Activated CD4-positive, alpha-beta memory T cell treated with anti-CD3 and anti-CD28 coated beads for 36 hours (primary cell): Measurements from ENCODE around the gene MS4A4A. TPM values are rescaled to one million over a fixed set of nuclear protein-coding genes. Genes with fewer than 3 reads are reported as not detected.
"Not testable (repeated sequence)": the region's sequence is repeated elsewhere in the genome, so short reads cannot be mapped to it uniquely, and the experiment has no call there.

Experiments used
- CTCF ChIA-PET: fragments of 350-600 bp; sonication (Branson Sonifier 250); formaldehyde crosslinking; loops from one replicate; lab custom pipeline; 2021; ENCODE audit warnings: antibody characterized with exemption, inconsistent platforms; lab: Charles Lee
- POLR2A ChIA-PET: fragments of 350-600 bp; sonication (Branson Sonifier 250); formaldehyde crosslinking; loops from one replicate; lab custom pipeline; 2021; ENCODE audit warnings: antibody characterized with exemption; lab: Charles Lee
- DNase-seq: peaks from one replicate; pipeline ENCODE4 v3.0.0-alpha.2; 2020
- H3K27ac Mint-ChIP-seq: one replicate; pipeline ENCODE4 v1.8.0; 2021; ENCODE audit warnings: mixed read lengths
- H3K27me3 Mint-ChIP-seq: one replicate; pipeline ENCODE4 v1.8.0; 2021; ENCODE audit warnings: mixed read lengths
- H3K36me3 Mint-ChIP-seq: one replicate; pipeline ENCODE4 v1.8.0; 2021; ENCODE audit warnings: mixed read lengths
- H3K4me1 Mint-ChIP-seq: one replicate; pipeline ENCODE4 v1.8.0; 2021; ENCODE audit warnings: low read depth, mixed read lengths
- H3K4me3 Mint-ChIP-seq: one replicate; pipeline ENCODE4 v1.8.0; 2021; ENCODE audit warnings: mild to moderate bottlenecking, mixed read lengths
- H3K9me3 Mint-ChIP-seq: one replicate; pipeline ENCODE4 v1.8.0; 2021; ENCODE audit warnings: mixed read lengths
- intact Hi-C: fragments of 100-400 bp; cut with micrococcal nuclease; formaldehyde crosslinking; loops from one replicate; pipeline ENCODE4 v1.15.1; 2023
- total RNA-seq, 2 experiments: library from RNA; stranded (reverse); gene quantifications; one replicate each; pipeline ENCODE4 v1.2.3, GENCODE V29; 2021

The MS4A4A gene
- total RNA-seq, 2 experiments from 2014 or later: not detected

GRCh38 chr11:60264644-60265043 lies 15.8 kb upstream of the MS4A4A start:
- intact Hi-C loops: loop anchor here (1.0 to 5.0 kb wide), 3 partner anchors 43 to 223 kb away; no protein-coding TSS in a partner anchor
- no peak overlapping the region for H3K4me3 Mint-ChIP-seq
- no peaks in the 10 kb centered on the region for H3K4me1 Mint-ChIP-seq
- no peaks in the 10 kb centered on the region for H3K9me3 Mint-ChIP-seq
- CTCF ChIA-PET: interaction anchor here (0.7 to 3.1 kb wide), 10 partner anchors 11 to 355 kb away, joined by 3 to 17 read pairs (median 4); no protein-coding TSS in a partner anchor
- H3K36me3 Mint-ChIP-seq: no peaks in the 10 kb centered on the region
- no peak overlapping the region for H3K27ac Mint-ChIP-seq
- peaks cover 8% of the 10 kb centered on the region for H3K27me3 Mint-ChIP-seq
- no peak for DNase-seq
- POLR2A ChIA-PET: no interaction called here

DNA sequence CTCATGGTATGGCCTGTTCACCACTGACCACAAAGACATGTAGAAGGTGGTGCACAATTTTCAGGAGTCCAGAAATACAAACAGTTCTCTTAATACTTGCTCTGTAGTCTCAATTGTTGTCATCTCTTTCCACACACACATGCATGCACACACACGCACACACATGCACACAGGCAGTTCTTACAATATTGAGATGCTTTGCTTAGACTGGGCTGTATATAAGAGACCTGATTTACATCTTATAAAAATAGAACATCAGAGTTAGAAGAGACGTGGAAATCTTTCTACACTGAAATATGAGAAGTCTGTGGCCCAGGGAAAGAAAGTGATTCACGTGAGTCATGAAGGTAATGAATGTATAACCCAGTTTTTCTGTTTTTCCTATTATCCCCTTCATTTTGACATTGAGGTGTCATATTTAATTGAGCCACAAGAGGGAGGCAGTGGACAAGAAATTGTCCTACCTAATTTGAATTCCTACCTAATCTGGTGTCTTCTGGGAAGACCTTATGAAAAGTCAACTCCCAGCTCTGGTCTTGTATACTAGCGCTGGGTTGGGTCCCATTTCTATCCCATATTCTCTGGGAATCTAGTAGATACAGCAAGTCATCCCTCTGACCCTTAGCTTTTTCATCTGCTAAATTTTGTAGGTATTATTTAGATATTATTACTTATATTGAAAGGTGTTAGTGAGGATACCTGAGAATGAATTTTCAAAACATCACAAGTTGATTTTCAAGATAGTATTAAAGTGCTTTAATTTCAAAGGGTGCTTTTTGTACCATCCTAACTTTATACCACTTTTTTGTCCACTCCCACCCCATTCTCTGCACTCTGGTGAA lies 14.9 kb upstream of the MS4A4A start:
- Mint-ChIP-seq H3K27me3 (peaks cover 8% of the 10 kb centered on the region), H3K27ac (no peak overlapping the region), H3K4me3 (no peak overlapping the region), H3K9me3 (peaks cover 2% of the 10 kb centered on the region), H3K36me3 (no peaks in the 10 kb centered on the region), H3K4me1 (no peaks in the 10 kb centered on the region)
- ChIA-PET CTCF (interaction anchor here (0.6 to 3.1 kb wide), 18 partner anchors 8 to 354 kb away, joined by 3 to 17 read pairs (median 3); no protein-coding TSS in a partner anchor), POLR2A (no interaction called here)
- DNase-seq: no peak
- intact Hi-C loops: loop anchor here (1.0 to 5.0 kb wide), 4 partner anchors 42 to 353 kb away; no protein-coding TSS in a partner anchor

DNA sequence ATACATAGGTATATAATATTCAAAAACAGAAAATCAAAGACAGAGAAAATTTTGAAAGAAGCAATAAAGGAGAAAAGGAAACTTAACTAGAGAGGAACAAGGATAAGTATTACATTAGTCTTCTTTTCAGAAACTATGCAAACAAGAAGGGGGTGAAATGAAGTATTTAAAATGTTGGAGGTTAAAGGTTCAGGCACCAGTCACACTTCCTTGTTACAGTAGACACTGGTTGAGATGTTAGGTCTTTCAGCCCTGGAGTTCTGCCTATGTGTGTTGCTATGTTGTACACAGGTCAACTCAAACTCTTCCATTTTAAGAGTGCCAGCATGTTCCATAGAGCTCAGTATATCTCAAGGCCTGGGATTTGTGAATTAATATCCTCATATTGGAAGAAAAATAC lies 6.0 kb upstream of the MS4A4A start:
- H3K27me3 Mint-ChIP-seq: peaks cover 21% of the 10 kb centered on the region
- H3K27ac Mint-ChIP-seq: no peak overlapping the region
- H3K36me3 Mint-ChIP-seq: no peaks in the 10 kb centered on the region
- ChIA-PET CTCF (interaction anchor here (1.4 kb wide), 1 partner anchor 9 kb away, joined by 3 read pairs; no protein-coding TSS in a partner anchor), POLR2A (no interaction called here)
- no peaks in the 10 kb centered on the region for H3K4me1 Mint-ChIP-seq
- no peak overlapping the region for H3K4me3 Mint-ChIP-seq
- intact Hi-C loops: no loop called here
- no peak for DNase-seq
- peaks cover 2% of the 10 kb centered on the region for H3K9me3 Mint-ChIP-seq

DNA sequence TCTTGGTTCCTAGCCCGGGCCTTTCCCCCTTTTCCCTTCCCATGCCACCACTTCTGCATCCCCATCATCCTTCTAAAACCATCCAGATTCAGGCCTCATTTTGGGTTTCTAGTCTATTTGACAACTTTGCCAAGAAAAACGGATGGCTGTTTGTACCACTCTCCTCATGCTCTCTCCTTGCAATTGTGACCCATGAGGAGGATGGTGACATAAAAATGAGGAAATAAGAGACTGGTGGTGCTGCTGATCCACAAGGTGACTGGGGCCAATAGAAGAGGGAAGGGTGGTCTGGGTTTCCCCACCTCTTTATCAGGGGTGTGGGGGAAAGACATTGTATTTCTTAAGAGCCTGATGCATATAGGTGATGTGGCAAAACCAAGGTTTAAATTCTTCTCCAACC lies 1.0 kb downstream of the MS4A4A start:
- Mint-ChIP-seq H3K4me1 (no peaks in the 10 kb centered on the region), H3K36me3 (no peaks in the 10 kb centered on the region), H3K9me3 (no peaks in the 10 kb centered on the region), H3K4me3 (no peak overlapping the region), H3K27ac (no peak overlapping the region), H3K27me3 (peaks cover 17% of the 10 kb centered on the region)
- intact Hi-C loops: no loop called here
- DNase-seq: no peak
- POLR2A ChIA-PET: no interaction called here
- CTCF ChIA-PET: no interaction called here

- DNase-seq: no peak
- Mint-ChIP-seq H3K27ac (no peak overlapping the region), H3K4me1 (no peaks in the 10 kb centered on the region), H3K4me3 (no peak overlapping the region), H3K27me3 (peaks cover 17% of the 10 kb centered on the region), H3K36me3 (no peaks in the 10 kb centered on the region), H3K9me3 (no peaks in the 10 kb centered on the region)
- ChIA-PET CTCF (no interaction called here), POLR2A (no interaction called here)
- intact Hi-C loops: no loop called here
Measured at GRCh38 chr11:60282286-60282685, 1.8 kb downstream of the MS4A4A start.

DNA sequence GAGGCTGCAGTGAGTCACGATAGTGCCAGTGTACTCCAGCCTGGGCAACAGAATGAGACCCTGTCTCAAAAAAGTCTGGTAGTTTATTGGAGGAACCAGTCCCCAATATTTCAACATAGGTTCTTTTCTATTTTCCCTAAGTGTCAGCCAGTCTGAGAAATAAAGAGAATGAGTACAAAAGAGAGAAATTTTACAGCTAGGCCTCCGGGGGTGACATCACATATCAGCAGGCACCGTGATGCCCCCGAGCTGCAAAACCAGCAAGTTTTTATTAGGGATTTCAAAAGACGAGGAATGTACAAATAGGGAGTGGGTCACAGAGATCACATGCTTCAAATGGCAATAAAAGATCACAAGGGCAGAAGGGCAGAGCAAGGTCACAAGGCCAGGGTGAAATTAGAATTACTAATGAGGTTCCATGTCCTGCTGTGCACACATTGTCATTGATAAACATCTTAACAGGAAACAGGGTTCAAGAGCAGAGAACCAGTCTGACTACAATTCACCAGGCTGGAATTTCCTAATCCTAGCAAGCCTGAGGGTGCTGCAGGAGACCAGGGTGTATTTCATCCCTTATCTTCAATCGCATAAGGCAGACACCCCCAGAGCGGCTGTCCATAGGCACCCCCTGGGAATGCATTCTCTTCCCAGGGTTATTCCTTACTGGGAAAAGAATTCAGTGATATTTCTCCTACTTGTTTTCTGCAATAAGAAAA lies 5.1 kb downstream of the MS4A4A start:
- POLR2A ChIA-PET, DNase-seq, H3K9me3 Mint-ChIP-seq, H3K27ac Mint-ChIP-seq, H3K36me3 Mint-ChIP-seq, intact Hi-C loops, CTCF ChIA-PET, H3K4me3 Mint-ChIP-seq, H3K4me1 Mint-ChIP-seq: not testable (repeated sequence)
- peaks cover 11% of the 10 kb centered on the region for H3K27me3 Mint-ChIP-seq

DNA sequence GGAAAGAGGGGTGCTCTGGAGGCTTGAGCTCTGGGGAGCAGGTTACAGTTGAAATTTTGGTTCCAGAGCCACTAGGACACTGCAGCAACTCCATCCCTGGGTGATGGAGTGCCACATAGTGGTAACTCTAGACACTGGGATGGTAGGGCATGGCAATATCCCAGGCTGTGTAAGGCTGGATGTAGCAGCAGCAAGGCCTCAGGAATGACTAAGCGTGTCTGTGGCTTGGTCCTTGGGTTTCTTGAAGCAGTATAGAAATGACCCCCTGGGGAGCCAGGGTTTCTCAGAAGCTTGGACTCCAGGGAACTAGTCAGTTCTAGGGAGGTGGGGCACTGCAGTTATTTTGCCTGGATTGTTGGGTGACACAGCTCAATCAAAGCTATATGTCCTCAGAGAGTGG lies 8.1 kb downstream of the MS4A4A start:
- POLR2A ChIA-PET: no interaction called here
- Mint-ChIP-seq H3K9me3 (no peaks in the 10 kb centered on the region), H3K4me3 (no peak overlapping the region), H3K27me3 (peaks cover 15% of the 10 kb centered on the region), H3K4me1 (no peaks in the 10 kb centered on the region), H3K36me3 (no peaks in the 10 kb centered on the region), H3K27ac (no peak overlapping the region)
- no peak for DNase-seq
- intact Hi-C loops: no loop called here
- CTCF ChIA-PET: no interaction called here

GRCh38 chr11:60292145-60292544 lies 11.7 kb downstream of the MS4A4A start:
- ChIA-PET CTCF (no interaction called here), POLR2A (no interaction called here)
- DNase-seq: no peak
- peaks cover 15% of the 10 kb centered on the region for H3K27me3 Mint-ChIP-seq
- H3K36me3 Mint-ChIP-seq: no peaks in the 10 kb centered on the region
- no peak overlapping the region for H3K4me3 Mint-ChIP-seq
- intact Hi-C loops: no loop called here
- H3K4me1 Mint-ChIP-seq: no peaks in the 10 kb centered on the region
- no peaks in the 10 kb centered on the region for H3K9me3 Mint-ChIP-seq
- H3K27ac Mint-ChIP-seq: no peak overlapping the region

GRCh38 chr11:60301178-60301577 lies 20.7 kb downstream of the MS4A4A start:
- DNase-seq: no peak
- Mint-ChIP-seq H3K27me3 (peaks cover 21% of the 10 kb centered on the region), H3K4me3 (no peak overlapping the region), H3K4me1 (no peaks in the 10 kb centered on the region), H3K27ac (no peak overlapping the region), H3K36me3 (no peaks in the 10 kb centered on the region), H3K9me3 (no peaks in the 10 kb centered on the region)
- ChIA-PET POLR2A (no interaction called here), CTCF (no interaction called here)
- intact Hi-C loops: loop anchor here (10.0 kb wide), 2 partner anchors 64 to 126 kb away; no protein-coding TSS in a partner anchor

DNA sequence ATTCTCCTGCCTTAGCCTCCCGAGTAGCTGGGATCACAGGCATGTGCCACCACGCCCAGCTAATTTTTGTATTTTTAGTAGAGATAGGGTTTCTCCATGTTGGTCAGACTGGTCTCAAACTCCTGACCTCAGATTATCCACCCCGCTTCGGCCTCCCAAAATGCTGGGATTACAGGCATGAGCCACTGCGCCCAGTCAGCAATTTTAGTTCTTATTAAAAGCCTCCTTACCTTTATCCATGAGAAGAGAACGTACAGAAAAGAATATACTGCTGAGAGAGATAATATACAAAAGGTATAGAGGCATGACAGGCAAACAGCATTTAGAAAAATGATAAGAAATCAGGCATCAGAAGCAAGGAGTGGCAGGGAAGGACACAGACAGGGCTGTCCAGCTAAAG lies 21.4 kb downstream of the MS4A4A start:
- H3K9me3 Mint-ChIP-seq, H3K36me3 Mint-ChIP-seq, POLR2A ChIA-PET, DNase-seq, CTCF ChIA-PET, H3K4me3 Mint-ChIP-seq, H3K4me1 Mint-ChIP-seq, H3K27ac Mint-ChIP-seq: not testable (repeated sequence)
- intact Hi-C loops: loop anchor here (10.0 kb wide), 2 partner anchors 63 to 127 kb away; no protein-coding TSS in a partner anchor
- peaks cover 19% of the 10 kb centered on the region for H3K27me3 Mint-ChIP-seq

GRCh38 chr11:60303661-60304060 lies 23.2 kb downstream of the MS4A4A start:
- Mint-ChIP-seq H3K4me3 (no peak overlapping the region), H3K9me3 (no peaks in the 10 kb centered on the region), H3K4me1 (peaks cover 2% of the 10 kb centered on the region), H3K27ac (no peak overlapping the region), H3K27me3 (peaks cover 21% of the 10 kb centered on the region), H3K36me3 (no peaks in the 10 kb centered on the region)
- intact Hi-C loops: loop anchor here (10.0 kb wide), 2 partner anchors 61 to 129 kb away; no protein-coding TSS in a partner anchor
- POLR2A ChIA-PET: no interaction called here
- no peak for DNase-seq
- CTCF ChIA-PET: no interaction called here

GRCh38 chr11:60305906-60306619 lies 25.6 kb downstream of the MS4A4A start:
- no peak for DNase-seq
- Mint-ChIP-seq H3K4me1 (peaks cover 2% of the 10 kb centered on the region), H3K9me3 (no peaks in the 10 kb centered on the region), H3K27ac (no peak overlapping the region), H3K4me3 (no peak overlapping the region), H3K36me3 (no peaks in the 10 kb centered on the region), H3K27me3 (peaks cover 25% of the 10 kb centered on the region)
- ChIA-PET POLR2A (no interaction called here), CTCF (no interaction called here)
- intact Hi-C loops: loop anchor here (5.0 to 10.0 kb wide), 3 partner anchors 39 to 131 kb away; no protein-coding TSS in a partner anchor
